ENCODE results near the gene ATL3. TPM values are rescaled to one million over a fixed set of nuclear protein-coding genes. Genes with fewer than 3 reads are reported as not detected.

The ATL3 gene
- total and polyA plus RNA-seq, 2 of the 13 experiments (the other 11 are each of a cell fraction or from before 2014, with no cell fraction given): not detected

DNA sequence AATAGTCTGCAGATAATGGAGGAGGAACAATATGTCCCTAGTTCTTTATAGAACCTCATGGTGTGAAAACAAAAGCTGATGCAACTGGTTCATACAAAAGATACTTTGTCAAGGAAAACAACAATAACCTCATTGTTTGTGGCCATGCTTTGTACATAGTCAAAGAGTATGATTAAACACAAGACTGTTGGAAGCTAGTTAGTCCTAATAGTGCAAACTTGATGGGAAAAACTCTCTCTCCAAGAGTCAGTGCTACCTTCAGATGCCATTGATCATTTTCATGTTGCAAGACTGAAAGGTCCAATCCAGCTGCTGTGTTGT lies 87.9 kb downstream of the ATL3 start:
- Histone ChIP-seq H3K4me1 (ENCODE audit: insufficient read depth, low read length) (peaks cover 26% of the 10 kb centered on the region), H3K36me3 (replicated peaks in 1 of 2; ENCODE audit: control insufficient read depth in 1 of 2, insufficient read depth in 2 of 2, low read length in 2 of 2) (no peaks in the 10 kb centered on the region), H2AFZ (ENCODE audit: low read length) (no peak overlapping the region), H3K9me3 (ENCODE audit: low read length) (peaks cover 15% of the 10 kb centered on the region), H3K27me3 (ENCODE audit: control insufficient read depth in 1 of 2, insufficient read depth in 2 of 2, low read length in 2 of 2) (no peaks in the 10 kb centered on the region), H4K20me1 (ENCODE audit: insufficient read depth, low read length) (no peaks in the 10 kb centered on the region), H3K27ac (ENCODE audit: extremely low read length, insufficient read depth, low read length) (peak overlapping the region; percentile 14), H3K79me2 (ENCODE audit: insufficient read depth, low read length) (no peaks in the 10 kb centered on the region), H3K9ac (ENCODE audit: insufficient read depth, low read depth, low read length) (no peak overlapping the region), H3K4me3 (replicated peaks in 1 of 3; ENCODE audit: insufficient read depth in 1 of 3, low read depth in 2 of 3, low read length in 3 of 3) (no peak overlapping the region), H3K4me2 (ENCODE audit: low read depth, low read length) (peak overlapping the region; percentile 22; the same call in 1 of the 2 replicates)
- in situ Hi-C loops (cut with HindIII; ENCODE audit: extremely low pct_ligation_motif_present, low pct_unique_long_range_greater_than_20kb): no loop called here
- FAIRE-seq (no peak), DNase-seq (ENCODE audit: low spot score) (peak; percentile 49), ATAC-seq (no peak)
- BruUV-seq (replicated peaks): no TSS peak
- TF ChIP-seq, protein P1, sequence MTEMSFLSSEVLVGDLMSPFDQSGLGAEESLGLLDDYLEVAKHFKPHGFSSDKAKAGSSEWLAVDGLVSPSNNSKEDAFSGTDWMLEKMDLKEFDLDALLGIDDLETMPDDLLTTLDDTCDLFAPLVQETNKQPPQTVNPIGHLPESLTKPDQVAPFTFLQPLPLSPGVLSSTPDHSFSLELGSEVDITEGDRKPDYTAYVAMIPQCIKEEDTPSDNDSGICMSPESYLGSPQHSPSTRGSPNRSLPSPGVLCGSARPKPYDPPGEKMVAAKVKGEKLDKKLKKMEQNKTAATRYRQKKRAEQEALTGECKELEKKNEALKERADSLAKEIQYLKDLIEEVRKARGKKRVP (CRISPR knock-in tag; IDR thresholded peaks at IDR 0.05): peak in 1 of 2 experiments; percentile 91; a peak in 2 of 4 replicates
- TF ChIP-seq, protein P2, sequence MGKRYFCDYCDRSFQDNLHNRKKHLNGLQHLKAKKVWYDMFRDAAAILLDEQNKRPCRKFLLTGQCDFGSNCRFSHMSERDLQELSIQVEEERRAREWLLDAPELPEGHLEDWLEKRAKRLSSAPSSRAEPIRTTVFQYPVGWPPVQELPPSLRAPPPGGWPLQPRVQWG (CRISPR knock-in tag; IDR thresholded peaks at IDR 0.05; ENCODE audit: borderline replicate concordance, low read depth): no peak
- TF ChIP-seq HMG20A (CRISPR knock-in tag; IDR thresholded peaks at IDR 0.05; ENCODE audit: borderline replicate concordance): peak; percentile 27; the same call in 1 of the 2 replicates
- 0 out of 2 replicates have a peak, but pooled peaks have one; percentile 23 for TF ChIP-seq ZNF629 (CRISPR knock-in tag; conservative IDR thresholded peaks at IDR 0.05)
- no peak for TF ChIP-seq IRF1 (CRISPR knock-in tag; IDR thresholded peaks at IDR 0.05; ENCODE audit: low read depth)
- peak; percentile 96 for TF ChIP-seq SOX5 (CRISPR knock-in tag; IDR thresholded peaks at IDR 0.05; ENCODE audit: borderline replicate concordance)
- peak; percentile 36; the same call in 1 of the 2 replicates for TF ChIP-seq FOXA3 (CRISPR knock-in tag; IDR thresholded peaks at IDR 0.05)
- TF ChIP-seq TBL1XR1 (IDR thresholded peaks at IDR 0.05; ENCODE audit: borderline replicate concordance, low read length, partially characterized antibody): no peak
- TF ChIP-seq SOX6 (IDR thresholded peaks at IDR 0.05): no peak
- TF ChIP-seq SOX6 (CRISPR knock-in tag; IDR thresholded peaks at IDR 0.05): peak; percentile 84
- TF ChIP-seq ZNF644 (CRISPR knock-in tag; IDR thresholded peaks at IDR 0.05; ENCODE audit: low read depth): peak; percentile 30; the same call in 1 of the 2 replicates
- peak; percentile 70 for TF ChIP-seq CEBPG (CRISPR knock-in tag; IDR thresholded peaks at IDR 0.05)
- peak; percentile 54; the same call in 1 of the 2 replicates for TF ChIP-seq SOX13 (IDR thresholded peaks at IDR 0.05)
- peak in 1 of 2 experiments; percentile 99; a peak in 2 of 4 replicates for TF ChIP-seq SOX13 (CRISPR knock-in tag; conservative IDR thresholded peaks at IDR 0.05 in 1 of 2, IDR thresholded peaks at IDR 0.05 in 1 of 2)
- TF ChIP-seq ARID5B (CRISPR knock-in tag; IDR thresholded peaks at IDR 0.05): peak; percentile 25; the same call in 1 of the 2 replicates
- TF ChIP-seq EP300 (IDR thresholded peaks at IDR 0.05; ENCODE audit: low read depth in 2 of 2, low read length in 2 of 2): 0 out of 4 replicates have a peak, but pooled peaks of 1 of the 2 experiments have one; percentile 21
- no peak for TF ChIP-seq EP300 (CRISPR knock-in tag; IDR thresholded peaks at IDR 0.05; ENCODE audit: borderline replicate concordance)
- TF ChIP-seq CEBPB (IDR thresholded peaks at IDR 0.05; ENCODE audit: borderline replicate concordance, low read depth, low read length): 0 out of 2 replicates have a peak, but pooled peaks have one; percentile 17
- TF ChIP-seq GATAD2A (CRISPR knock-in tag; IDR thresholded peaks at IDR 0.05): peak; percentile 60; the same call in 1 of the 2 replicates
- ChIA-PET CTCF (ENCODE audit: low intra/inter-chr PET ratio, low total read pairs) (no interaction called here), POLR2A (interaction anchor here (0.6 to 1.7 kb wide), 3 partner anchors 9 to 726 kb away, joined by 3 to 8 read pairs (median 3); no protein-coding TSS in a partner anchor)
- intact Hi-C loops (cut with micrococcal nuclease; ENCODE audit: unreplicated experiment): no loop called here

Data from HepG2 (cell line).